GM21526 (cell line): ENCODE measurements around the gene G2E3.
"Not testable (repeated sequence)": the region's sequence is repeated elsewhere in the genome, so short reads cannot be mapped to it uniquely, and the experiment has no call there.

Experiments
- ATAC-seq: cut with Tn5 transposase; IDR thresholded peaks from one replicate; pipeline ENCODE4 v1.9.1; 2021; ENCODE audit warnings: moderate library complexity; ENCODE audit not compliant: unreplicated experiment, low FRiP score

The G2E3 gene

DNA sequence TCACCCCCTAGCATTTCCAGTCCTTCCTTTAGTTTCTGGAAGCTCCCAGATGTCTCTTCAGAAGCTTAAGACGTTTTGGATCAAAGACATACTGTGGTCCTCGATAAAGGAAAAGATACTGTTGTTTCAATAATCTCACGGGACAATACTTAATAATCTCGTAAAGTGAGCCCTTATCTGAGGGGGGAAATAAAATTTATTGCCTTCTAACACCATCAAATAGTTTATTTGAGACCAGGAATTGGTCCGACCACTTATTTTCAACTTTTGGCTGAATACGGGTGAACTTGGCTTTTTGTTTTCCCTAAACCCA is 640 bp upstream of the G2E3 start:
- ATAC-seq: no peak

DNA sequence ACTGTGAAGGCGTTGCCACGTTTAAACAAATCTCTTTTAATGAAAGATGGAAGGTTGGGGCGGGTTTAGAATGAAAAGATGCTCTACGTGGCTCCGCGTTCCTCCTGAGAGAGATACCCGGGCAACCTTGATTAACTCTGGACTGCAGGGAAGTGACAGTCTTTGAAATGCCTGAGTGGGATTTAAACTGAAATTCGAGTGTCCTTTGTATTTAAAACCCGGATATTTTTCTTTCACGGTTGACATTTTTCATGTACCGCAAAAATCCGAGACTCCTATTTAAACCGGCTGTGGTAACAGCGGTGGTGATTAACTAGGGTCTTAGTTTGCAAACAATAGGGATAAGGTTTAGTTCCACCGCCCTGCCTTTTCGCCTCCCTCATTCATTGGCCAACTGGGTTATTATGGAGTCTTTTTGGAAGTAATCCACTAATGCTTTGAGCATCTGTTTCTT is 707 bp downstream of the G2E3 start:
- peak; percentile 22 for ATAC-seq

DNA sequence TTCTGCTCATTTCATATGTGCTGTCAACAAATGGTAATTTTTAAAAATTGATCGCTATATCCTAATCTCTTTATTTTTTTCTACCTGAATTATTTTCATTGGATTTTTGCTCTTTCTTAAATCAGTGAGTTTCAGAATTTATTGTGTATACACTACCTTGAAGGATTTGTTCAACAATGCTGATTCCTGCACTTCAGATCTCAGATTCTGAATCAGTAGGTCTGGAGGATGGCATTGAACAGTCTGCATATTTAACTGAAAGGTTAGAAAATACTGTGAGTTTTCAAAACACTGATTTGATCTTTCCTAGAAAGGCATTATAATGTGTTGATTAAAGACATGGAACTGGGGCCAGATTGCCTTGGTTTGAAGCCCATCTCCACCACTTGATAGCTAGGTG is 1.6 kb downstream of the G2E3 start:
- no peak for ATAC-seq

DNA sequence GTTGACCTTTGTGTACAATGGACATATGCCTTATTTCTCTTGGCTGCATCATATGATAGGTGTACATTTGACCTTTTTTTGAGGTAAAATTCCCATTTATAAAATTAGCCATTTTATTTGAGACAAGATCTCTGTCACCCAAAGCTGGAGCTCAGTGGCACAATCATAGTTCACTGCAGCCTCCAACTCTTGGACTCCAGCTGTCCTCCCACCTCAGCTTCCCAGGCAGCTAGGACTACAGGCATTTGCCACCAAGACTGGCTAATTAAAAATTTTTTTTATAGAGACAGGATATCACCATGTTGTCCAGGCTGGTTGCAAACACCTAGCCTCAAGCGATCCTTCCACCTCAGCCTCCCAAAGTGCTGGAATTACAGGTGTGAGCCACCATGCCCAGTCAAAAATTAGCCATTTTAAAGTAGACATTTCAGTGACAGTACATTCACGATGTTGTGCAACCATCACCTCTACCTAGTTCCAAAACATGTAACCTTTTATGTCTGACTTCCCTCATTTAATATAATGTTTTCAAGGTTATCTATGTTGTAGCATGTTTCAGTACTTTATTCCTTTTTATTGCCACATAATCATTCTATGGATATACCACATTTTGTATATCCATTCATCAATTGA is 5.4 kb downstream of the G2E3 start:
- ATAC-seq: no peak

DNA sequence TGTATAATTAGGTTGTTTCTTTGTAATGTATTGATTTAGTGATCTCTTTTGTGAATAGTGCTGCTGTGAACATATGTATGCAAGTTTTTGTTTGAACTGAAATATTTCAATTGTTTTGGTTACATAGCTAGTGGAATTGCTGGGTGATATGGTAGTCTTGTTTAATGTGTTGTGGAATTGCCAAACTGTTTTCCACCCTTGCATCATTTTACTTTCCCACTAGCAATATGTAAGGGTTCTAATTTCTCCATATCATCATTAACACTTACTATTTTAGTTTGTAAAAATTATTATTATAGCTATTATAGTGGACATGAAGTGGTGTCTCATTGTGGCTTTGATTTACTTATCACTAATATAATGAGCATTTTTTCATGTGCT is 5.9 kb downstream of the G2E3 start:
- ATAC-seq: no peak

DNA sequence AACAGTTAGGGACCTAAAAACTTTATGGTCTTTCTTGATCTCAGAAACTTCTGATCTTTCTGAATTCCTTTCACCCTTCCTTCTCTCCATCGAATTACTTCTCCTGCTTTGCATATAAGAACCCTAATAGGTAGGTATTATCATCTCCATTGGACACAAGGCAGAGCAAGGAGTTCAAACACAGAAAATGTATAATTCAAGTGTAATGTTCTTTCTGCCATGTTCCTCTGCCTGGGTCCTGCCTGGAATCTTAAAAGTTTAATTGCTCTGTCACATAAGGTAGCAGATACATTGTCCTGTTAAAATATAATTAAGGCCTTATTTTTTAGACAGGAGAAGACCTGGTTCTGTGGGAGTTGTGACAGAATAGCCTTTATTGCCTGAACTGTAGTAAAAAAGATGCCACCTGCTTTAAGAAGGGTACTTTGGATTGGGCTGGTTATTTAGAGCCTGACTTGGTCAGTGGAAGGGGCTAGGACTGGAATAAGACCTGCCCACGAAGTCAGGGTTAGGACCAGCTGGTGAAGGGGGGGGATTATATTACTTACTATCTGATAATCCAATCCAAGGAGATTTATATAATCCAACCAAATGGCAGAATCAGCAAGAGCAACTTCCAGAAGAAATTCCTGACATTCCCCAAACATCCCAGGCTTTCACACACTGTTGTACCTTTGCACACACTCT is 10.4 kb downstream of the G2E3 start:
- ATAC-seq: no peak

DNA sequence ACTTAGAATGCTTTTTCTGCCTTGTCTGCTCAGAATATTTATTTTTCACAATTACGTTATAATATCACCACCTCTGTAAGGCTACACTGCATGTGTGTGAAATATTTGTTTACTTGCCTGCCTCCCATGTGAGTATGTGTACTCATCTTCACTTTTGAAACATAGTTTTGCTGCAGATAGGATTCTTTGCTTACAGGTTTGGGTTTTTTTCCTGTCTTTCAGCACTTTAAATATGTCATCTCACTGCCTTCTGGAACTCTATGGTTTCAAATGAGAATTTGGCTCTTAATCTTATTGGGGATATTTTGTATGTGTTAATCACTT is 10.9 kb downstream of the G2E3 start:
- no peak for ATAC-seq

DNA sequence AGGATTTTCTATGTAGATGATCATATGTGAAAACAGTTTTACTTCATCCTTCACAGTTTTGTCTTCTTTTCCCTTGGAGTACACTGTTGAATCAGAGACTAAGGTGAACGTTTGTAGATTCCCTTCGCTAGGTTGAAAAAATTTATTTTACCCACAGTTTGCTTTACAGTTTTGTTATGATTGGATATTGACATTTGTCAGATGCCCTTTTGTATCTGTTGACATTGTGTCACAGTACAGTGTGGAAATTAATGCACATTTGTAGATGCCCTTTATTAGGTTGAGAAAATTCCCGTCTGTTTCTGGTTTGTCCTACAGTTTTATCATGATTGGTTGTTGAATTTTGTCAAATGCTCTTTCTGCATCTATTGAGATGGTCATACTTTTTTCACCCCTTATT is 13.3 kb downstream of the G2E3 start:
- no peak for ATAC-seq

DNA sequence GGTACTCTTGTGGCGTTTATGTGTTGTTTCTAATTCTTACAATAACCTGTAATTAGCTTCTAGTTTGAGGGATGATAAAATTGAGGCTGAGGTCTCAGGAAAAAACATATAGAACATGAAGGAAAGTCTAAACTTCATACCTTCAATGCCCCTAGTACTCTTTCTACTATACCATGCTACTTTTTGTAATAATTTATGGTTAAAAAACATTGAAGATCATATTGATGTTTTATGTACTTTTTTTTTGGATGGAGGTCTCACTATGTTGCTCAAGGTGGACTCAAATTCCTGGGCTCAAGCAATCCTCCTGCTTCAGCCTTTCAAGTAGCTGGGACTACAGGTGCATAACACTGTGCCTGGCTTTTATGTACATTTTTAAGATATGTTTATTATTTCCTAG is 13.8 kb downstream of the G2E3 start:
- no peak for ATAC-seq

DNA sequence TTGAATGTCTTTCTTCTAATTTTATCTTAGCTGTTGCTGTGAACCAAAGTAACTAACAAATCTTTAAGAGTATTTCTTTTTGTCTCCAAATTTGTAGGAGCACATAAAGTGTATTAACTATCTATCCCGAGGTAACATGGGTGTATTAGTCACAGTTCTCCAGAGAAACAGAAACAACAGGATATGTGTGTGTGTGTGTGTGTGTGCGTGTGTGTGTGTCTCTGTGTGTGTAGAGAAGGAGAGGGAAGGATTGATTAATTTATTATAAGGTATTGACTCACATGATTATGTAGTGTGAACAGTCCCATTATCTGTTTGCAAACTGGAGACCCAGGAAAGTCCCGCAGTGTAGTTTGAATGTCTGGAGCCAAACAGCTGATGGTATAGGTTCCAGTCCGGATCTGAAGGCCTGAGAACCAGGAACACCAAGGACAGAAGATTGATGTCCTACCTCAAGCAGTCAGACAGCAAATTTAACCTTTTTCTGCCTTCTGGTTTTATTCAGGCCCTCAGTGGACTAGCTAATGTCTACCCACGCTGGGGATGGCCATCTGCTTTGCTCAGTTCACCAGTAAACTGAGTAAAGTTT is 14.4 kb downstream of the G2E3 start:
- no peak for ATAC-seq

DNA sequence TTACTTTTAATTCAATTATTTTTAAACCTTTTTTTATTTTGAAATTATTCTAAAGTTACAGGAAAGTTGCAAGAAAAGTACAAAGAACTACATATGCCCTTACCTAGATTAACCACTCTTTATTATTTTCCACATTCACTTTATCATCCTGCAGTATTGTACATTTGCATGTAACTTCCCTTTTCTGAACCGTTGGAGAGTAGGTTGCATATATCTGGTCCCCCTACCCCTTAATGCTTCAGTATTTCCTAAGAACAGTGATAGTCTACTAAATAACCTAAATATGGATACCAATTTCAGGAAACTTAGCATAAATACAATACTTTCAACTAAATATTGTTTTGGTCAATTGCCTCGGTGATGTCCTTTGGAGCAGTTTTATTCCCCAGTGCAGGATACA is 15.0 kb downstream of the G2E3 start:
- ATAC-seq: no peak

DNA sequence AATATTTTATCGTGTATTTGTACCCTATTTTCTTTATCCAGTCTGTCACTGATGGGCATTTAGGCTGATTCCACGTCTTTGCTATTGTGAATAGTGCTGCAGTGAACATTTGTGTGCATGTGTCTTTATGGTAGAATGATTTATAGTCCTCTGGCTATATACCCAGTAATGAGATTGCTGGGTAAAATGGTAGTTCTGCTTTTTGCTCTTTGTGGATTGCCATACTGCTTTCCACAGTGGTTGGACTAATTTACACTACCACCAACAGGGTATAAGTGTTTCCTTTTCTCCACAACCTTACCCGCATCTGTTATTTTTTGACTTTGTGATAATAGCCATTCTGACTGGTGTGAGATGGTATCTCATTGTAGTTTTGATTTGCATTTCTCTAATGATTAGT is 15.8 kb downstream of the G2E3 start:
- ATAC-seq: not testable (repeated sequence)

DNA sequence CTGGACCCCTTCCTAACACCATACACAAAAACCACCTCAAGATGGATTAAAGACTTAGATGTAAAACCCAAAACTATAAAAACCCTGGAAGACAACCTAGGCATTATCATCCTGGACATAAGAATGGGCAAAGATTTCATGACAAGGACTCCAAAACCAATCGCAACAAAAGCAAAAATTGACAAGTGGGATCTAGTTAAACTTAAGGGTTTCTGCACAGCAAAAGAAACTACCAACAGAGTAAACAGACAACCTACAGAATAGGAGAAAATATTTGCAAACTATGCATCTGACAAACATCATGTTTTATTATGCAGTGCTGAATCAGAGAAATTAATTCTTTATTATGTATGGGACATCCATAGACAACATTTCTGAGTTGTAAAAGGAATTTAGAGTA is 17.4 kb downstream of the G2E3 start:
- ATAC-seq: not testable (repeated sequence)

DNA sequence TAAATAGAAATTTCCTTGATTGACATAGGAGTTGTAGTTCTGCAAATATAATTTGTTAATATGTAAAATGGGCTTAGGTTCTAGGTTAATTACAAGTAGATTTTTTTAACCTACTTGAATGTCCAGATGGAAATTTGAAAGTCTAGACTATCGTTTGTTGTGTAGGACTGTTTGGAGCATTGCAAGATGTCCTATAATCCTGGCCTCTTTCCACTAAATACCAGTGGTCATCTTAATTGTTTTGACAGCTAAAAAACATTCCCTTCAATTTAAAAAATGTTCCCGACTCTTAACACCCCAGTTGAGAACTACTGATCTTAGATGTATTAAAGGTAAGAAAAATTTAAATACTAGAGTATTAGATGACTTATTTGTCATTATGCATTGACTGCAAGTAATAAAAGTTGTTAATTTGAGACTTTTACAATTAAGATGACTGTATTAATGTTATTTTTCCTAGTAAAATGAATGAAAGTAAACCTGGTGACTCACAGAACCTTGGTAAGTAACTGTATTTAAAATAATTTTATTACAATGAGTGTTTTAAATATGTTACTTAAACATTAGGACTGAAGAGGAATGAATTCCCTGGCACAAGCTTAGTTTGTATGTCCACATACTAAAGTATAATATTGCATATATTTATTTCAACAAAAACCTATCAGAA is 21.8 kb downstream of the G2E3 start:
- no peak for ATAC-seq

DNA sequence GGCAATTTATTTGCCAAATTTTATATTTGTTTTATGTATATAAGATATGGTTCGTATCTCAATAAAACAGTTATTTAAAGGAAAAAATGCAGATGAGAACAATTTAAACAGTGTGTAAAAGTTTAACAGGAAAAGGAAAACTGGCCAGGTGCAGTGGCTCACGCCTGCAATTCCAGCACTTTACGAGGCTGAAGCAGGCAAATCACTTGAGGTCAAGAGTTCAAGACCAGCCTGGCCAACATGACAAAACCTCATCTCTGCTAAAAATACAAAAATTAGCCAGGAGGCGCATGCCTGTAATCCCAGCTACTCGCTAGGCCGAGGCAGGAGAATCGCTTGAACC is 22.3 kb downstream of the G2E3 start:
- no peak for ATAC-seq

DNA sequence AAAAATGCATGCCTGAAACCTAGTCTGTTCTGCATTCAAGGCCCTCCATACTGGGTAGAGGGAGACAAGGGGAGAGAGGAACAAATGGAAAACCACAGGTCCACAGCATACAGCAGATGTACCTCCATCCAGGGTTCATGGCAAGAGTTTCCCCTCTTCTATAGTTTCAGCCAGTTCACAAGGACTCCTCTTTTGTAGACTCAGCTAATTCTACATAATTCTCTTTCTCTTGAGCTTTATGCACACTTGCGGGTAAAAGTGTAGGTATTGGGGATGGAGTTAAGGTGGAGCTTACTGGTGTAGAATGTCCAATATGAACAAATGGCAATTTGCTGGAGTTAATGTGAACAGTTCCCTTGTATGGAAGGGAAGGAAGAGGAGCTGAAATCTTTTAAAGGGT is 23.4 kb downstream of the G2E3 start:
- no peak for ATAC-seq

DNA sequence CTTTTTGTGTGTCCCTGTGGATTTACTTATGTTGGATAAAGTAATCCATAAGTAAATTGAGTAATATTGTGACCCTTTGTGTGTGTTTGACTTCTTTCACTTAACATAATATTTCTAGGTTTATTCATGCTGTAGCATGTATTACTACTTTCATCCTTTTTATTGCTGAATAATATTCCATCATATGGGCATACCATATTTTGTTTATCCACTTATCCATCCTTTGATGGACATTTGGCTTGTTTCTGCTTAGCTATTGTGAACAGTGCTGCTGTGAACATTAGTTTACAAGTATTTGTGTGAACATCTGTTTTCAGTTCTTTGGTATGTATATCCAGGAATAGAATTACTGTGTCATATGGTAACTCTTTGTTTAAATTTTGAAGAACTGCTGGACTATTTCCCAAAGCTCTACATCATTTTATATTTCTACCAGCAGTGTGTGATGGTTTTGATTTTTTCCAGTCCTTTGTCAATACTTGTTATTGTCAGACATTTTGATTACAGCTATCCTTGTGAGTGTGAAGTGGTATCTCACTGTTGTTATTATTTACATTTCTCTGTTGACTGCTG is 25.2 kb downstream of the G2E3 start:
- no peak for ATAC-seq

DNA sequence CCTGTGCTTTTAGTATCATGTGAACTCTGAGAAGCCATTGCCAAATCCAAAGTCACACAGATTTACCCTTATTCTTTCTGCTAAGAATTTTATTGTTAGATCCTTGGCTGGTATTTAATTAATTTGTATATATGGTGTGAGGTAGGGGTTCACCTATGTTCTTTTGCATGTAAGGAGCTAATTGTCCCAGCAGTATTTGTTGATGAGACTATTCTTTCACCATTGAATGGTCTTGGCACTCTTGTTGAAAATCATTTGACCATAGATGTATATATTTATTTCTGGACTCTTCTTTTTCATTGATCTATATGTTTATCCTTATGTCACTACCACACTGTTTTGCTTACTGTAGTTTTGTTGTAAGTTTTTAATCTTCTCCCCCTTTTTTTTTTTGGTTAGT is 26.2 kb downstream of the G2E3 start:
- ATAC-seq: no peak

DNA sequence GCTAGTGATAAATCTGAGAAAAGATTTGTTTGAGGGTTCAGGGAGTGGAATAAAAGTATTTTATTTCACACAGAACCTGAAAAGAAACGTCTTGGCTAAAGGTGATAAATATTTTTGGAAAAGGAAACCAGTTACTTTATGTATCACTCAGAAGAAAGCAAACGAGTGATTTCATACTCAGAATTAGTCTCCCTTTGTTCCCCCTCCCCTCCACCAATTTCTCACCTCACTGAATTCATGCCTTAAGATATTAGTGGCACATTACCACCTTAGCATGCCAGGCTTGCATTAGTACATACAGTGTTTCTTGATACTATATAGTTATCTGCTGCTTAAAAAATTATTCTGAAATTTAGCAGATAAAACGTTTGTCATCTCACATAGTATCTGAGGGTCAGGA is 28.2 kb downstream of the G2E3 start:
- ATAC-seq: no peak

DNA sequence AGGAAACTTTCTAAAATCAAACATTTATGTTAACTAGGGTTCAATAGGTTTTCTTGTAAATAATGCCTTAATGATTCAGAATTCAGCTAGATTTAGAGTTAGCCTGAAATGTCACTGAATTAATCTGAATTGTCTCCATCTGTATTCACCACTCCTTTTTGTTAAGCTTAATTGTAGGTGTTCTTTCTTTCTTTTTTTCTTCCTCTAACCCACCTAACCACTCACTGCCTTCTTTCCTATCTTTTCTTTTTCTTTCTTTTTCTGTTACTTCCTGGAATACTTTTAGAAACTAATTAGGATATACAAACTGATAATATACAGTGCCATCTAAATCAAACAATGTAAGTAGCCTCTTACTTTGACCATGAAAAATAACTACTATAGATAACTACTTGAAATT is 29.9 kb downstream of the G2E3 start:
- no peak for ATAC-seq

DNA sequence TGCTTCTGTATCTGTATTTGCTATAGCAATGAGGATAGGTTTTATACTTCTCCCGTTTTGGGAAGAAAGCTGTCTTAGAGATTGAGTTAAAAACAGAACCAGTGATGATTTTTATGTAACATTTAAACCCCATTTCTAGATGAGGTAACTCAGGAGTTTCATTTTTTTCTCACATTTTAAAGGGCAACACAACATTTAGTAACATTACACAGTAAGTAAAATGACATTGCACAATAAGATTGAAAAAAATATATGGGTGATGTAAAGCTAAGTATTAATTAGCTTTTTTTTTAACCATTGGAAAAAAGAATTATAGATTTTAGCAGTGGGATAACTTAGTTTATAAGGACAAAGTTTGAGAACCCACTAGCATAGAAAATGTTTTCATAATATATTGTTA is 38.0 kb downstream of the G2E3 start:
- no peak for ATAC-seq

DNA sequence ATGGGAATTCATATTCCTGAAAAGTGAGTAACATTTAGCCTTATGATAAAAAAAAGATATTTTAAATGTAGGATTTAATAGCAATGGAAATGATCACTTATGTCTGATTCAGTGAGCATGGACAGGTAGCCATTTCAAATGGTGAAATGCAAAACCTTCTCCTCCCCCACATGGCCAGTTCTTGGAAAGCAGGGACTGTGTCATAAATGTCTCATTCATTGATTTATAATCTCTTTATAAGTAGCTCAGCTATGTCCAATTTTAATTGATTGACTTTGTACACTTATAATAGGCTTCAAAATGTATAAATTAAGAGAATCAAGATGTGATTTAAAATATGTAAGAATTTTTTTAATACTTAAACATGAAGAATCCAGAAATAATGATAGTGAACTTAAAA is 38.5 kb downstream of the G2E3 start:
- ATAC-seq: no peak
